PC-3 (cell line): ENCODE data around the gene ZNF384.

ENCODE experiments used
- EZH2phosphoT487 ChIP-seq: fragments of 300-600 bp; sonication (generic); IDR thresholded peaks from 2 replicates; pipeline ENCODE4 v1.6.1; 2018; ENCODE audit warnings: mild to moderate bottlenecking, antibody characterized with exemption, low read length, borderline replicate concordance
- TF ChIP-seq, protein P1 (sequence below): fragments of 300-600 bp; sonication (generic); conservative IDR thresholded peaks from 2 replicates; pipeline ENCODE4 v1.5.1; 2017; ENCODE audit warnings: antibody characterized with exemption, low read depth, mild to moderate bottlenecking, low read length

- TF ChIP-seq, protein P1, sequence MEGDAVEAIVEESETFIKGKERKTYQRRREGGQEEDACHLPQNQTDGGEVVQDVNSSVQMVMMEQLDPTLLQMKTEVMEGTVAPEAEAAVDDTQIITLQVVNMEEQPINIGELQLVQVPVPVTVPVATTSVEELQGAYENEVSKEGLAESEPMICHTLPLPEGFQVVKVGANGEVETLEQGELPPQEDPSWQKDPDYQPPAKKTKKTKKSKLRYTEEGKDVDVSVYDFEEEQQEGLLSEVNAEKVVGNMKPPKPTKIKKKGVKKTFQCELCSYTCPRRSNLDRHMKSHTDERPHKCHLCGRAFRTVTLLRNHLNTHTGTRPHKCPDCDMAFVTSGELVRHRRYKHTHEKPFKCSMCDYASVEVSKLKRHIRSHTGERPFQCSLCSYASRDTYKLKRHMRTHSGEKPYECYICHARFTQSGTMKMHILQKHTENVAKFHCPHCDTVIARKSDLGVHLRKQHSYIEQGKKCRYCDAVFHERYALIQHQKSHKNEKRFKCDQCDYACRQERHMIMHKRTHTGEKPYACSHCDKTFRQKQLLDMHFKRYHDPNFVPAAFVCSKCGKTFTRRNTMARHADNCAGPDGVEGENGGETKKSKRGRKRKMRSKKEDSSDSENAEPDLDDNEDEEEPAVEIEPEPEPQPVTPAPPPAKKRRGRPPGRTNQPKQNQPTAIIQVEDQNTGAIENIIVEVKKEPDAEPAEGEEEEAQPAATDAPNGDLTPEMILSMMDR = no peak
- TF ChIP-seq EZH2phosphoT487 = no peak
Measured at GRCh38 chr12:6703631-6704030, 14.5 kb upstream of the ZNF384 start.
